Activated CD4-positive, alpha-beta T cell treated with anti-CD3 and anti-CD28 coated beads, Interleukin-2, amount 50 U/mL, for 24 hours (primary cell): ENCODE results near the gene PCDHGB7.
A peak's percentile ranks its signal among the peaks of the same experiment; 100 is the strongest.
"Not testable (repeated sequence)": the region's sequence is repeated elsewhere in the genome, so short reads cannot be mapped to it uniquely, and the experiment has no call there.

Source experiments
- DNase-seq, 2 donors: peaks; one replicate each; pipeline ENCODE4 v3.0.0-alpha.2; 2020; ENCODE audit warnings: low read depth in 1 of 2, low spot score in 1 of 2

PCDHGB7 gene

GRCh38 chr5:141394401-141395187 is 22.9 kb upstream of the PCDHGB7 start:
- DNase-seq = not testable (repeated sequence)

DNA sequence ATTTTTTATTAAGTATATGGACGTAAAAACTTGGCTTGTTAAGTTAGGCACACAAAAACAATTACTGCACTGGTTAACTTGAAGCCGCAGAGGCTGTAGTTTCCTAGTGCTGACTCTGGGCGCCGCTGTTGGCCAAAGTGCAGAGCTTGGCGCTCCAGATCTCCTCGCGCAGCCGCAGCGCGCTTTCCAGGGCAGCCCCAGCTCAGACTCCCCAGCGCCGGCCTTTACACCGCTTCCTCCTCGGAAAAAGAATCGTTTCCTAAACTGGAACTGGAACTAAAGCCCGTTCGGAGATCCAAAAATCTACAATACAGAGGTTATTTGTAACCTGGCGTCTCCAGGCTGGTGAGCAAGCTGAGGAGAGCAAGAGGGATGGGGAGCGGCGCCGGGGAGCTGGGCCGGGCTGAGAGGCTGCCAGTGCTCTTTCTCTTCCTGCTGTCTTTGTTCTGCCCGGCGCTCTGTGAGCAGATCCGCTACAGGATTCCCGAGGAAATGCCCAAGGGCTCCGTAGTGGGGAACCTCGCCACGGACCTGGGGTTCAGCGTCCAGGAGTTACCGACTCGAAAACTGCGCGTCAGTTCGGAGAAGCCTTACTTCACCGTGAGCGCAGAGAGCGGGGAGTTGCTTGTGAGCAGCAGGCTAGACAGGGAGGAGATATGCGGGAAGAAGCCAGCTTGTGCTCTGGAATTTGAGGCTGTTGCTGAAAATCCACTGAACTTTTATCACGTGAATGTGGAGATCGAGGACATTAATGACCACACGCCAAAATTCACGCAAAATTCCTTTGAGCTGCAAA is 19.5 kb upstream of the PCDHGB7 start, which contains the start of gene PCDHGB5:
PCDHGB5 (plus strand) TSS at position 192 of the 796 bp plus-strand sequence; CDS start at position 373, 181 bp downstream.
- DNase-seq = not testable (repeated sequence)

DNA sequence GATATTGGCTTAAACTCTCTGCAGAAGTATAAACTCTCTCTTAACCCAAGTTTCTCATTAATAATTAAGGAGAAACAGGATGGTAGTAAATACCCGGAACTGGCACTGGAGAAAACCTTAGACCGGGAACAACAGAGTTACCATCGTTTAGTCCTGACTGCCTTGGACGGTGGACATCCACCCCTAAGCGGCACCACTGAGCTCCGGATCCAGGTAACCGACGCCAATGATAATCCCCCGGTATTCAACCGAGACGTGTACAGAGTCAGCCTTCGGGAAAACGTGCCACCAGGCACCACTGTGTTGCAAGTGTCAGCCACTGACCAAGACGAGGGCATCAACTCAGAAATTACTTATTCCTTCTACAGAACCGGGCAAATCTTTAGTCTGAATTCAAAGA is 18.9 kb upstream of the PCDHGB7 start:
- no peak for DNase-seq

GRCh38 chr5:141399555-141400258 is 17.8 kb upstream of the PCDHGB7 start:
- no peak for DNase-seq

DNA sequence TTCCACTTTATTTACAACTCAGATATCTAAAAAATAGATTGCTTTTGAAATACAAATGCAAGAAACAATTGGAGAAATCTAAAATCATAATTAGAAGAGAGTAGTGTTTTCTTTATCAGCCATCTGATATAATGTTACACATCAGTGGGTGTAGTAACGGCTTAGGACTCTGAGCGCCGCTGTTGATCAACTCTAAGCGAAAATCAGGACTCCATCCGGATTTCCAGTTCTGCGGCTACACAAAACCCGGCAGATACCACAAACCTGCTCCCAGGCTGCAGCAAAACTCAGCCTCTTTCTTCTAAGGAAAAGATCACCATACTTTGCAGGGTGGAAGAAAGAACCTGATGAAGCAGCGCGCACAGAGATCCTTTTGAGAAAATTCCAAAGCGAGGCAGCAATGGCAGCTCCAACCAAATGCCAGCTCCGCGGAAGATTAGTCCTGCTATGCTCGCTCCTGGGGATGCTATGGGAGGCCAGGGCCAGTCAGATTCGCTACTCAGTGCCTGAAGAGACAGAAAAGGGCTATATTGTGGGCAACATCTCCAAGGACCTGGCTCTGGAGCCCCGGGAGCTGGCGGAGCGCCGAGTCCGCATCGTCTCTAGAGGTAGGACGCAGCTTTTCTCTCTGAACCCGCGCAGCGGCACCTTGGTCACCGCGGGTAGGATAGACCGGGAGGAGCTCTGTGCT is 14.8 kb upstream of the PCDHGB7 start, which contains the start of gene PCDHGA9:
PCDHGA9 (plus strand) TSS at position 226 of the 691 bp plus-strand sequence; CDS start at position 401, 175 bp downstream.
- DNase-seq = no peak

DNA sequence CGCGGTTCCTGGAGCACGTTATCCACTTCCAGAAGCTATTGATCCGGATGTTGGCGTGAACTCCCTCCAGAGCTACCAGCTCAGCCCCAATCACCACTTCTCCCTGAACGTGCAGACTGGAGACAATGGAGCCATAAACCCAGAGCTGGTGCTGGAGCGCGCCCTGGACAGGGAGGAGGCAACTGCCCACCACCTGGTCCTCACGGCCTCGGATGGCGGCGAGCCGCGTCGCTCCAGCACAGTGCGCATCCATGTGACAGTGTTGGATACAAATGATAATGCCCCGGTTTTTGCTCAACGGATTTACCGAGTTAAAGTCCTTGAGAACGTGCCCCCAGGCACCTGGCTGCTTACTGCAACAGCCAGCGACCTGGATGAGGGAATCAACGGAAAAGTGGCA is 14.1 kb upstream of the PCDHGB7 start:
- DNase-seq = no peak

DNA sequence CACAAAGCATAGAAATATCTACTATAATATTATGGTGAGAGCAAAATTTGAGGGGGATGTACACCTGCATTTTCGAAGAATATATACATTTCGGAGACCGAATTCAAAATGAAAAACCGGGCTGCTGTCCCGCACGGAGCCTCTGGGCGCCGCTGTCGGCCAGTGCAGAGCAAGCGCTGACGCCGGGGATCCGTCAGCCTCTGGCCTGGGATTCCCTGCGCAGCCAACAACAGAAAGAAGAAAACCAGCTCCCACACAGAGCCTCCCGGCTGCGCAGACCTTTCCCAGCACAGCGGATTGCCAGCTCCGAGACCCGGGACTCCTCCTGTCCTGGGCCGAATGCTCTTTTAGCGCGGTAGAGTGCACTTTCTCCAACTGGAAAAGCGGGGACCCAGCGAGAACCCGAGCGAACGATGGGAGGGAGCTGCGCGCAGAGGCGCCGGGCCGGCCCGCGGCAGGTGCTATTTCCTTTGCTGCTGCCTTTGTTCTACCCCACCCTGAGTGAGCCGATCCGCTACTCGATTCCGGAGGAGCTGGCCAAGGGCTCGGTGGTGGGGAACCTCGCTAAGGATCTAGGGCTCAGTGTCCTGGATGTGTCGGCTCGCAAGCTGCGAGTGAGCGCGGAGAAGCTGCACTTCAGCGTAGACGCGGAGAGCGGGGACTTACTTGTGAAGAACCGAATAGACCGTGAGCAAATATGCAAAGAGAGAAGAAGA is 9.5 kb upstream of the PCDHGB7 start, which contains the start of gene PCDHGB6:
PCDHGB6 (plus strand) TSS at position 232 of the 716 bp plus-strand sequence; CDS start at position 414, 182 bp downstream.
- DNase-seq = peak in 1 of 2 donors; percentile 24

DNA sequence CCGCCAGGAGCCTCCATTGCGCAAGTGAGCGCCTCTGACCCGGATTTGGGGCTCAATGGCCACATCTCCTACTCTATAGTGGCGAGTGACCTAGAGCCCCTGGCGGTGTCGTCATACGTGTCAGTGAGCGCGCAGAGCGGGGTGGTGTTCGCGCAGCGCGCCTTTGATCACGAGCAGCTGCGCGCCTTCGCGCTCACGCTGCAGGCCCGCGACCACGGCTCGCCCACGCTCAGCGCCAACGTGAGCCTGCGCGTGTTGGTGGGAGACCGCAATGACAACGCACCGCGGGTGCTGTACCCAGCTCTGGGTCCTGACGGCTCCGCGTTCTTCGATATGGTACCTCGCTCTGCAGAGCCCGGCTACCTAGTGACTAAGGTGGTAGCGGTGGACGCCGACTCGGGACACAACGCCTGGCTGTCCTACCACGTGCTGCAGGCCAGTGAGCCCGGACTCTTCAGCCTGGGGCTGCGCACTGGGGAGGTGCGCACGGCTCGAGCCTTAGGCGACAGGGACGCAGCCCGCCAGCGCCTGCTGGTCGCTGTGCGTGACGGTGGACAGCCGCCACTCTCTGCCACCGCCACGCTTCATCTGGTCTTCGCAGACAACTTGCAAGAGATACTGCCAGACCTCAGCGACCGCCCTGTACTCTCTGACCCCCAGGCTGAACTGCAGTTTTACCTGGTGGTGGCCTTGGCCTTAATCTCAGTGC is 7.7 kb upstream of the PCDHGB7 start:
- no peak for DNase-seq

DNA sequence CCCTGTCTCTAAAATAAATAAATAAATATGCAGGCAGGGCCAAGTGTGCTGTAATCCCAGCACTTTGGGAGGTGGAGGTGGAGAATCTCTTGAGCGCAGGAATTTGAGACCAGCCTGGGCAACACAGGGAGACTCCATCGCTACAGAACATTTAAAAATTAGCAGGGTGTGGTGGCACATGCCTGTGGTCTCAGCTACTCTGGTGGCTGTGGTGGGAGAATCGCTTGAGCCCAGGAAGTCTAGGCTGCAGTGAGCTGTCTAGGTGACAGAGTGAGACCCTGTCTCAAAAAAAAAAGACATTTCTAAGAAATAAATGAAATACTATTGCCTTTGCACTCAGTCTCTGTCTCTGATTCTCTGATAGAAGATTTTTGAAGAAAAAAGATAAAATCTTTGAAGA is 5.9 kb upstream of the PCDHGB7 start:
- DNase-seq = no peak

GRCh38 chr5:141412854-141413539 is 4.5 kb upstream of the PCDHGB7 start, which contains the start of gene PCDHGA10:
PCDHGA10 (plus strand) TSS chr5:141412987; CDS start chr5:141413176, 189 bp downstream.
- DNase-seq = peak in 1 of 2 donors; percentile 42

DNA sequence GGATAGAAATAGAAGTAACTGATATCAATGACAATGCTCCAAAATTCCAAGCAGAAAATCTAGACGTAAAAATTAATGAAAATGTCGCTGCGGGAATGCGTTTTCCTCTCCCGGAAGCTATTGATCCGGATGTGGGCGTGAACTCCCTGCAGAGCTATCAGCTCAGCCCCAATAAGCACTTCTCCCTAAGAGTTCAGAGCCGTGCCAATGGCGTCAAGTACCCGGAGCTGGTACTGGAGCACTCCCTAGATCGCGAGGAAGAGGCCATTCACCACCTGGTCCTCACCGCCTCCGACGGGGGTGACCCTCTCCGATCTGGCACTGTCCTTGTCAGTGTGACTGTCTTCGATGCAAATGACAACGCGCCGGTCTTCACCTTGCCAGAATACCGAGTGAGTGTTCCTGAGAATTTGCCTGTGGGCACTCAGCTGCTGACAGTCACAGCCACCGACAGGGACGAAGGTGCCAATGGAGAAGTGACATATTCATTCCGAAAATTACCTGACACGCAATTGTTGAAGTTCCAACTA is 3.9 kb upstream of the PCDHGB7 start:
- DNase-seq = no peak

DNA sequence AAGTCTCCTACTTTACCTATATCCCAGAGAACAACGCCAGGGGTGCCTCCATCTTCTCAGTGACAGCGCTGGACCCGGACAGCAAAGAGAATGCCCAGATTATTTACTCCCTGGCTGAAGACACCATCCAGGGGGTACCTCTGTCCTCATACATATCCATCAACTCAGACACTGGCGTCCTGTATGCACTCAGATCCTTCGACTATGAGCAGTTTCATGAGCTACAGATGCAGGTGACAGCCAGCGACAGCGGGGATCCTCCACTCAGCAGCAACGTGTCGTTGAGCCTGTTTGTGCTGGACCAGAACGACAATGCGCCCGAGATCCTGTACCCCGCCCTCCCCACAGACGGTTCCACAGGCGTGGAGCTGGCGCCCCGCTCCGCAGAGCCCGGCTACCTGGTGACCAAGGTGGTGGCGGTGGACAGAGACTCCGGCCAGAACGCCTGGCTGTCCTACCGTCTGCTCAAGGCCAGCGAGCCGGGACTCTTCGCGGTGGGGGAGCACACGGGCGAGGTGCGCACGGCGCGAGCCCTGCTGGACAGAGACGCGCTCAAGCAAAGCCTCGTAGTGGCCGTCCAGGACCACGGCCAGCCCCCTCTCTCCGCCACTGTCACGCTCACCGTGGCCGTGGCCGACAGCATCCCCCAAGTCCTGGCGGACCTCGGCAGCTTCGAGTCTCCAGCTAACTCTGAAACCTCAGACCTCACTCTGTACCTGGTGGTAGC is 2.8 kb upstream of the PCDHGB7 start:
- not testable (repeated sequence) for DNase-seq

GRCh38 chr5:141415275-141415618 is 2.2 kb upstream of the PCDHGB7 start:
- not testable (repeated sequence) for DNase-seq

- DNase-seq = no peak
These were observed 1.8 kb downstream of the PCDHGB7 start for GRCh38 chr5:141419074-141419880.

DNA sequence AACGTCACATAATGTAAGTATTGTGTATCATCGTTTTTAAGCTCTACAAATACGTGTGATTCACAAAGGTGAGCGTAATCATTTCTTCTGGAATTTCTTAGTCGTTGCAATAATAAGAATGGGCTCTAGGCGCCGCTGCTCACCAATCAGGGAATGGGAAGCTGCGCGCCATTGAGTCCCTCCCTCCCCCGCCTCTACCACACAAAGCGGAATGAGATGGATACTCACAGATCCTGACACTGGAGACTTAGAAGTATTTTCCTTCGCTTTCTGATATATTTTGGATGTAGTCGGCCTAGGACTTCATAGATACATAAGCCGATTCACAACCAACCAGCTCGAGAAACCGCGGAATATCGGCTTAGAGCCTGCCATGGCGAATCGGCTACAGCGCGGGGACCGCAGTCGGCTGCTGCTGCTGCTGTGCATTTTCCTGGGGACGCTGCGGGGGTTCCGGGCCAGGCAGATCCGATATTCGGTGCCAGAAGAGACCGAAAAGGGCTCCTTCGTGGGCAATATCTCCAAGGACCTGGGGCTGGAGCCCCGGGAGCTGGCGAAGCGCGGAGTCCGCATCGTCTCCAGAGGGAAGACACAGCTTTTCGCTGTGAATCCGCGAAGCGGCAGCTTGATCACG is 3.5 kb downstream of the PCDHGB7 start, which contains the start of gene PCDHGA11:
PCDHGA11 (plus strand) TSS at position 197 of the 634 bp plus-strand sequence; CDS start at position 374, 177 bp downstream.
- DNase-seq = peak in 1 of 2 donors; percentile 40

DNA sequence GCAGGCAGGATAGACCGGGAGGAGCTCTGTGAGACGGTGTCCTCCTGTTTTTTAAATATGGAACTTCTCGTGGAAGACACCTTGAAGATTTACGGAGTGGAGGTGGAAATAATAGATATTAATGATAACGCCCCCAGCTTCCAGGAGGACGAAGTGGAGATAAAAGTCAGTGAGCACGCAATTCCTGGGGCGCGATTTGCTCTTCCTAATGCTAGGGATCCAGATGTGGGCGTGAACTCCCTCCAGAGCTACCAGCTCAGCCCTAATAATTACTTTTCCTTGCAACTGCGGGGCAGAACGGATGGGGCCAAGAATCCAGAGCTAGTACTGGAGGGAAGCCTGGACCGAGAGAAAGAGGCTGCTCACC is 4.0 kb downstream of the PCDHGB7 start:
- DNase-seq = no peak
